ENCODE data around the gene PLAAT4. TPM values are rescaled to one million over a fixed set of nuclear protein-coding genes. Genes with fewer than 3 reads are reported as not detected.
"Not testable (repeated sequence)": the region's sequence is repeated elsewhere in the genome, so short reads cannot be mapped to it uniquely, and the experiment has no call there.

PLAAT4 gene
- total and polyA plus RNA-seq, 3 experiments from 2014 or later, result 20.5 to 612 (median 21.8) TPM

GRCh38 chr11:63574856-63575602, 38.4 kb downstream of the PLAAT4 start:
- no peaks in the 10 kb centered on the region for H3K36me3 ChIP-seq (ENCODE audit: insufficient read depth, low read length)
- peaks cover 15% of the 10 kb centered on the region for H3K4me1 ChIP-seq (ENCODE audit: insufficient read depth, low read length)
- peaks cover 8 to 13% (median 8%) of the 10 kb centered on the region in 3 donors for H3K36me3 Mint-ChIP-seq
- H3K9me3 Mint-ChIP-seq, result peaks cover 0 to 10% (median 4%) of the 10 kb centered on the region in 5 donors
- H3K4me3 ChIP-seq (ENCODE audit: low read length), result peak overlapping the region; percentile 40
- H3K27ac Mint-ChIP-seq, result peak overlapping the region; percentile 59 to 97 (median 92)
- peak overlapping the region; percentile 38 to 92 (median 81) for H3K4me3 Mint-ChIP-seq
- peaks cover 0 to 2% of the 10 kb centered on the region in 2 donors for H3K27me3 Mint-ChIP-seq
- POLR2A ChIA-PET, result interaction anchor here (1.9 kb wide), 1 partner anchor 23 kb away, joined by 6 read pairs; no protein-coding TSS in a partner anchor
- CTCF ChIA-PET, result interaction anchor here (2.4 to 4.5 kb wide), 2 partner anchors 23 to 96 kb away, joined by 8 to 19 read pairs; no protein-coding TSS in a partner anchor
- peak overlapping the region; percentile 19 for H3K27ac ChIP-seq (ENCODE audit: low read depth, low read length)
- DNase-seq, result no peak
- no peaks in the 10 kb centered on the region for H3K27me3 ChIP-seq (ENCODE audit: insufficient read depth, low read length, poor library complexity, severe bottlenecking)
- H3K9me3 ChIP-seq (ENCODE audit: low read length), result no peaks in the 10 kb centered on the region
- H3K4me1 Mint-ChIP-seq, result peaks cover 19 to 23% (median 21%) of the 10 kb centered on the region in 3 donors

- H3K9me3 ChIP-seq (ENCODE audit: low read length); H3K4me3 ChIP-seq (ENCODE audit: low read length); H3K27ac ChIP-seq (ENCODE audit: low read depth, low read length); H3K27me3 Mint-ChIP-seq; H3K4me3 Mint-ChIP-seq; CTCF ChIA-PET; H3K36me3 ChIP-seq (ENCODE audit: insufficient read depth, low read length); H3K27ac Mint-ChIP-seq; H3K27me3 ChIP-seq (ENCODE audit: insufficient read depth, low read length, poor library complexity, severe bottlenecking); DNase-seq; POLR2A ChIA-PET: not testable (repeated sequence)
- peaks cover 6 to 27% (median 25%) of the 10 kb centered on the region in 5 donors for H3K9me3 Mint-ChIP-seq
- peaks cover 14 to 39% (median 25%) of the 10 kb centered on the region in 3 donors for H3K36me3 Mint-ChIP-seq
- peaks cover 37 to 41% (median 38%) of the 10 kb centered on the region in 3 donors for H3K4me1 Mint-ChIP-seq
- H3K4me1 ChIP-seq (ENCODE audit: insufficient read depth, low read length), result peaks cover 24% of the 10 kb centered on the region
Measured at GRCh38 chr11:63578882-63579281, 42.3 kb downstream of the PLAAT4 start.

GRCh38 chr11:63581224-63581623, 44.6 kb downstream of the PLAAT4 start:
- H3K36me3 ChIP-seq (ENCODE audit: insufficient read depth, low read length); POLR2A ChIA-PET; DNase-seq; H3K27ac ChIP-seq (ENCODE audit: low read depth, low read length); H3K4me3 ChIP-seq (ENCODE audit: low read length); H3K27me3 ChIP-seq (ENCODE audit: insufficient read depth, low read length, poor library complexity, severe bottlenecking); CTCF ChIA-PET; H3K9me3 ChIP-seq (ENCODE audit: low read length); H3K4me3 Mint-ChIP-seq; H3K27me3 Mint-ChIP-seq: not testable (repeated sequence)
- peak overlapping the region in 1 of 8 donors; percentile 86 for H3K27ac Mint-ChIP-seq
- H3K9me3 Mint-ChIP-seq, result peaks cover 6 to 27% (median 25%) of the 10 kb centered on the region in 5 donors
- H3K36me3 Mint-ChIP-seq, result peaks cover 17 to 48% (median 28%) of the 10 kb centered on the region in 3 donors
- peaks cover 12% of the 10 kb centered on the region for H3K4me1 ChIP-seq (ENCODE audit: insufficient read depth, low read length)
- H3K4me1 Mint-ChIP-seq, result peaks cover 20 to 27% (median 22%) of the 10 kb centered on the region in 3 donors

GRCh38 chr11:63583357-63583677, 46.7 kb downstream of the PLAAT4 start:
- Mint-ChIP-seq H3K4me3 (peak overlapping the region in 3 of 7 donors; percentile 0 to 69 (median 49)), H3K36me3 (peaks cover 19 to 59% (median 34%) of the 10 kb centered on the region in 3 donors), H3K4me1 (peaks cover 20 to 27% (median 22%) of the 10 kb centered on the region in 3 donors)

GRCh38 chr11:63586451-63587166, 50.0 kb downstream of the PLAAT4 start:
- DNase-seq, result no peak
- Histone ChIP-seq H3K27me3 (ENCODE audit: insufficient read depth, low read length, poor library complexity, severe bottlenecking) (no peaks in the 10 kb centered on the region), H3K4me1 (ENCODE audit: insufficient read depth, low read length) (peaks cover 12% of the 10 kb centered on the region), H3K27ac (ENCODE audit: low read depth, low read length) (no peak overlapping the region), H3K4me3 (ENCODE audit: low read length) (no peak overlapping the region), H3K36me3 (ENCODE audit: insufficient read depth, low read length) (no peaks in the 10 kb centered on the region), H3K9me3 (ENCODE audit: low read length) (no peaks in the 10 kb centered on the region)
- Mint-ChIP-seq H3K27ac (no peak overlapping the region), H3K4me3 (no peak overlapping the region), H3K4me1 (peaks cover 18 to 25% (median 22%) of the 10 kb centered on the region in 3 donors), H3K36me3 (peaks cover 27 to 62% (median 37%) of the 10 kb centered on the region in 3 donors), H3K9me3 (peaks cover 2 to 9% (median 4%) of the 10 kb centered on the region in 5 donors), H3K27me3 (no peaks in the 10 kb centered on the region)
- ChIA-PET POLR2A (interaction anchor here (0.7 kb wide), 1 partner anchor 9 kb away, joined by 6 read pairs; no protein-coding TSS in a partner anchor), CTCF (no interaction called here)

More at GRCh38 chr11:63583357-63583677, 46.7 kb downstream of the PLAAT4 start:
- peak overlapping the region; percentile 32 to 97 (median 69) for H3K27ac Mint-ChIP-seq
- no peaks in the 10 kb centered on the region for H3K27me3 Mint-ChIP-seq
- no peaks in the 10 kb centered on the region for H3K9me3 ChIP-seq (ENCODE audit: low read length)
- CTCF ChIA-PET, result interaction anchor here (1.0 kb wide), 1 partner anchor 21 kb away, joined by 3 read pairs; no protein-coding TSS in a partner anchor
- H3K27ac ChIP-seq (ENCODE audit: low read depth, low read length), result no peak overlapping the region
- no peak for DNase-seq
- no peak overlapping the region for H3K4me3 ChIP-seq (ENCODE audit: low read length)
- peaks cover 6 to 25% (median 24%) of the 10 kb centered on the region in 5 donors for H3K9me3 Mint-ChIP-seq
- H3K4me1 ChIP-seq (ENCODE audit: insufficient read depth, low read length), result peaks cover 12% of the 10 kb centered on the region
- POLR2A ChIA-PET, result no interaction called here
- H3K27me3 ChIP-seq (ENCODE audit: insufficient read depth, low read length, poor library complexity, severe bottlenecking), result no peaks in the 10 kb centered on the region
- H3K36me3 ChIP-seq (ENCODE audit: insufficient read depth, low read length), result no peaks in the 10 kb centered on the region

- H3K27me3 Mint-ChIP-seq, result peaks cover 0 to 1% of the 10 kb centered on the region in 2 donors
- no peaks in the 10 kb centered on the region for H3K9me3 Mint-ChIP-seq
- no peaks in the 10 kb centered on the region for H3K27me3 ChIP-seq (ENCODE audit: insufficient read depth, low read length, poor library complexity, severe bottlenecking)
- peaks cover 0 to 7% (median 2%) of the 10 kb centered on the region in 3 donors for H3K4me1 Mint-ChIP-seq
- CTCF ChIA-PET, result interaction anchor here (0.7 kb wide), 1 partner anchor 163 kb away, joined by 5 read pairs; no protein-coding TSS in a partner anchor
- H3K36me3 ChIP-seq (ENCODE audit: insufficient read depth, low read length), result no peaks in the 10 kb centered on the region
- H3K4me3 Mint-ChIP-seq, result no peak overlapping the region
- H3K4me1 ChIP-seq (ENCODE audit: insufficient read depth, low read length), result no peaks in the 10 kb centered on the region
- POLR2A ChIA-PET, result no interaction called here
- DNase-seq, result no peak
- H3K4me3 ChIP-seq (ENCODE audit: low read length), result no peak overlapping the region
- no peaks in the 10 kb centered on the region for H3K9me3 ChIP-seq (ENCODE audit: low read length)
- peaks cover 27 to 59% (median 36%) of the 10 kb centered on the region in 3 donors for H3K36me3 Mint-ChIP-seq
- H3K27ac Mint-ChIP-seq, result peak overlapping the region in 4 of 8 donors; percentile 22 to 73 (median 50)
- no peak overlapping the region for H3K27ac ChIP-seq (ENCODE audit: low read depth, low read length)
Measured at GRCh38 chr11:63589000-63589399, 52.4 kb downstream of the PLAAT4 start.

- Mint-ChIP-seq H3K9me3 (no peaks in the 10 kb centered on the region), H3K27me3 (peaks cover 0 to 1% of the 10 kb centered on the region in 2 donors), H3K27ac (no peak overlapping the region), H3K36me3 (peaks cover 27 to 64% (median 43%) of the 10 kb centered on the region in 3 donors), H3K4me3 (no peak overlapping the region), H3K4me1 (peaks cover 0 to 6% (median 2%) of the 10 kb centered on the region in 3 donors)
- Histone ChIP-seq H3K27me3 (ENCODE audit: insufficient read depth, low read length, poor library complexity, severe bottlenecking) (no peaks in the 10 kb centered on the region), H3K9me3 (ENCODE audit: low read length) (no peaks in the 10 kb centered on the region), H3K27ac (ENCODE audit: low read depth, low read length) (no peak overlapping the region), H3K4me3 (ENCODE audit: low read length) (no peak overlapping the region), H3K4me1 (ENCODE audit: insufficient read depth, low read length) (no peaks in the 10 kb centered on the region), H3K36me3 (ENCODE audit: insufficient read depth, low read length) (no peaks in the 10 kb centered on the region)
- CTCF ChIA-PET, result no interaction called here
- DNase-seq, result no peak
- POLR2A ChIA-PET, result no interaction called here
Measured at GRCh38 chr11:63590024-63590788, 53.6 kb downstream of the PLAAT4 start.

Data from CD8-positive, alpha-beta memory T cell (primary cell).